ENCODE results near the gene MACF1. TPM values are rescaled to one million over a fixed set of nuclear protein-coding genes. Genes with fewer than 3 reads are reported as not detected.

The MACF1 gene
- total RNA-seq, 1 donor: 284 TPM

GRCh38 chr1:39359028-39359570 is 154.6 kb downstream of the MACF1 start:
- H3K4me3 ChIP-seq (ENCODE audit: low read depth, low read length): no peak overlapping the region
- DNase-seq (ENCODE audit: low read depth): peak; percentile 68
- no peak for TF ChIP-seq CTCF (IDR thresholded peaks at IDR 0.05; ENCODE audit: insufficient read depth, low read length)

DNA sequence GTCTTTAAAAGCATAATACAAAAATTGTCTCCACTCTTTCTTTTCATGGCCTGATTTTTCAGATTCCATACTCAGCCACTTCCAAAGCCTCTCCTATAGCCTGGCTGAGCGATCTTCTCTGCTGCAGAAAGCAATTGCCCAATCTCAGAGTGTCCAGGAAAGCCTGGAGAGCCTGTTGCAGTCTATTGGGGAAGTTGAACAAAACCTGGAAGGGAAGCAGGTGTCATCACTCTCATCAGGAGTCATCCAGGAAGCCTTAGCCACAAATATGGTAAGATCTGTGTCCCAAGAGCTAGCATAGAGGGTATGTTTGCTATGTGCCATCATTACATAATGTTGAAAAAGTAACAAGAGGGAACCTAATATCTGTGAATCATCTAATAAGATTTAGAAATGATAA is 156.2 kb downstream of the MACF1 start:
- DNase-seq (ENCODE audit: low read depth): peak; percentile 13
- no peak for TF ChIP-seq CTCF (IDR thresholded peaks at IDR 0.05; ENCODE audit: insufficient read depth, low read length)
- no peak overlapping the region for H3K4me3 ChIP-seq (ENCODE audit: low read depth, low read length)

GRCh38 chr1:39361446-39361845 is 157.0 kb downstream of the MACF1 start:
- DNase-seq (ENCODE audit: low read depth): no peak
- TF ChIP-seq CTCF (IDR thresholded peaks at IDR 0.05; ENCODE audit: insufficient read depth, low read length): no peak
- no peak overlapping the region for H3K4me3 ChIP-seq (ENCODE audit: low read depth, low read length)

GRCh38 chr1:39363267-39363666 is 158.8 kb downstream of the MACF1 start:
- no peak for TF ChIP-seq CTCF (IDR thresholded peaks at IDR 0.05; ENCODE audit: insufficient read depth, low read length)
- DNase-seq (ENCODE audit: low read depth): no peak
- no peak overlapping the region for H3K4me3 ChIP-seq (ENCODE audit: low read depth, low read length)

DNA sequence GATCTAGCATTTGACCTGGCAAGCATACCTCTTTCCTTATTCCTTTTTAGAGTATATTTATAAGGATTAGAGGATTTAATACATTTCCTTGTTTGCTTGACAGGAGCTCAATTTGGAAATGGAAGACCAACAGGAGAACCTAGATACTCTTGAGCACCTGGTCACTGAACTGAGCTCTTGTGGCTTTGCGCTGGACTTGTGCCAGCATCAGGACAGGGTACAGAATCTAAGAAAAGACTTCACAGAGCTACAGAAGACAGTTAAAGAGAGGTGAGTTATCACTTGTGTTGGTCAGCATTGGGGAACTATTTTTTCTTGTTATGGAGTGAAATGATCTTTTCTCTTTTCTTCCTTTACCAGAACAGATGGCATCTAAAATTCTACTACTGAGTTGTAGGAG is 163.6 kb downstream of the MACF1 start:
- TF ChIP-seq CTCF (IDR thresholded peaks at IDR 0.05; ENCODE audit: insufficient read depth, low read length): no peak
- no peak for DNase-seq (ENCODE audit: low read depth)
- no peak overlapping the region for H3K4me3 ChIP-seq (ENCODE audit: low read depth, low read length)

DNA sequence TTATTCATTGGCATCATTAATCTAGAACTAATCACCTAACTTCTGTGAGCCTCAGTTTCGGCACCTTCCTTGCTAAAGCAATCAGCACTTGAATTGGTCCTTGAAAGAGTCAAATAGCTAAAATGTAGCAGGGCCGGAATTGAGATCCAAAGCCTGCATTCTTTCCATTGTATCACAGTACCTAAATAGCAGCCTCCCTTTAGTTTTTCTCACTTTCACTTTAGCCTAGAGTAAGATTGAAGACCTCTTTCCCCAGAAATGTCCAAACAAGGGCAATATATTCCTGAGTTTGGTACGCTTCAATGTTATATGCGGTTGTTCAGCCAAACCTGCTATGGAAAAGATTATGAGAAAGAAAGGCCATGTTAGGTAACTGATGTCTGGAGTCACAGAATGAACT is 165.1 kb downstream of the MACF1 start:
- TF ChIP-seq CTCF (IDR thresholded peaks at IDR 0.05; ENCODE audit: insufficient read depth, low read length): no peak
- H3K4me3 ChIP-seq (ENCODE audit: low read depth, low read length): no peak overlapping the region
- DNase-seq (ENCODE audit: low read depth): peak; percentile 42

- peak; percentile 85 for DNase-seq (ENCODE audit: low read depth)
- TF ChIP-seq CTCF (IDR thresholded peaks at IDR 0.05; ENCODE audit: insufficient read depth, low read length): no peak
- no peak overlapping the region for H3K4me3 ChIP-seq (ENCODE audit: low read depth, low read length)
Measured at GRCh38 chr1:39370602-39371001, 166.1 kb downstream of the MACF1 start.

Data from fibroblast of the aortic adventitia (primary cell).